ENCODE data around the gene UGT1A9. TPM values are rescaled to one million over a fixed set of nuclear protein-coding genes. Genes with fewer than 3 reads are reported as not detected.

The UGT1A9 gene
- total RNA-seq, 2 donors from 2014 or later = not detected

- DNase-seq (ENCODE audit: low spot score) = no peak
- Histone ChIP-seq H3K36me3 (no peaks in the 10 kb centered on the region), H3K27ac (no peak overlapping the region), H3K4me1 (no peaks in the 10 kb centered on the region), H3K9me3 (no peaks in the 10 kb centered on the region), H3K27me3 (no peaks in the 10 kb centered on the region), H3K4me3 (no peak overlapping the region)
- TF ChIP-seq CTCF (IDR thresholded peaks at IDR 0.05) = no peak
Measured at GRCh38 chr2:233684640-233685039, 12.9 kb downstream of the UGT1A9 start.

GRCh38 chr2:233686928-233687327 is 15.2 kb downstream of the UGT1A9 start:
- no peaks in the 10 kb centered on the region for H3K27me3 ChIP-seq
- H3K27ac ChIP-seq = no peak overlapping the region
- H3K4me1 ChIP-seq = no peaks in the 10 kb centered on the region
- TF ChIP-seq CTCF (IDR thresholded peaks at IDR 0.05) = no peak
- H3K9me3 ChIP-seq = no peaks in the 10 kb centered on the region
- H3K4me3 ChIP-seq = no peak overlapping the region
- DNase-seq (ENCODE audit: low spot score) = no peak
- H3K36me3 ChIP-seq = no peaks in the 10 kb centered on the region

- H3K9me3 ChIP-seq = no peaks in the 10 kb centered on the region
- TF ChIP-seq CTCF (IDR thresholded peaks at IDR 0.05) = no peak
- H3K36me3 ChIP-seq = no peaks in the 10 kb centered on the region
- no peak overlapping the region for H3K4me3 ChIP-seq
- no peak for DNase-seq (ENCODE audit: low spot score)
- H3K27ac ChIP-seq = no peak overlapping the region
- no peaks in the 10 kb centered on the region for H3K4me1 ChIP-seq
- no peaks in the 10 kb centered on the region for H3K27me3 ChIP-seq
Measured at GRCh38 chr2:233688341-233688740, 16.6 kb downstream of the UGT1A9 start.

- DNase-seq (ENCODE audit: low spot score) = no peak
- Histone ChIP-seq H3K4me1 (no peaks in the 10 kb centered on the region), H3K4me3 (no peak overlapping the region), H3K27ac (no peak overlapping the region), H3K27me3 (no peaks in the 10 kb centered on the region), H3K9me3 (no peaks in the 10 kb centered on the region), H3K36me3 (no peaks in the 10 kb centered on the region)
- no peak for TF ChIP-seq CTCF (IDR thresholded peaks at IDR 0.05)
Measured at GRCh38 chr2:233689031-233689430, 17.3 kb downstream of the UGT1A9 start.

GRCh38 chr2:233689501-233689900 is 17.8 kb downstream of the UGT1A9 start:
- no peak for DNase-seq (ENCODE audit: low spot score)
- Histone ChIP-seq H3K36me3 (no peaks in the 10 kb centered on the region), H3K27ac (no peak overlapping the region), H3K27me3 (no peaks in the 10 kb centered on the region), H3K4me3 (no peak overlapping the region), H3K4me1 (no peaks in the 10 kb centered on the region), H3K9me3 (no peaks in the 10 kb centered on the region)
- TF ChIP-seq CTCF (IDR thresholded peaks at IDR 0.05) = no peak

GRCh38 chr2:233690444-233690843 is 18.7 kb downstream of the UGT1A9 start:
- Histone ChIP-seq H3K4me1 (no peaks in the 10 kb centered on the region), H3K27ac (no peak overlapping the region), H3K9me3 (no peaks in the 10 kb centered on the region), H3K27me3 (no peaks in the 10 kb centered on the region), H3K4me3 (no peak overlapping the region), H3K36me3 (no peaks in the 10 kb centered on the region)
- no peak for TF ChIP-seq CTCF (IDR thresholded peaks at IDR 0.05)
- no peak for DNase-seq (ENCODE audit: low spot score)

Data from right atrium auricular region (tissue), 2 donors.